Measurements from ENCODE around the gene ILKAP. TPM values are rescaled to one million over a fixed set of nuclear protein-coding genes. Genes with fewer than 3 reads are reported as not detected.

Gene ILKAP
- total and polyA plus RNA-seq, 11 donors, result 12.4 to 41.7 (median 24.0) TPM

GRCh38 chr2:238226698-238227586, 23.4 kb upstream of the ILKAP start:
- Histone ChIP-seq H3K27ac (peak overlapping the region in 1 of 12 donors; percentile 70), H3K4me1 (peaks cover 0 to 27% (median 5%) of the 10 kb centered on the region in 12 donors), H3K36me3 (no peaks in the 10 kb centered on the region), H3K27me3 (no peaks in the 10 kb centered on the region), H3K4me3 (no peak overlapping the region), H3K9me3 (no peaks in the 10 kb centered on the region)
- intact Hi-C loops (cut with DNase I), result no loop called here
- no peak for DNase-seq
- WGBS, 4 donors, result 88 to 93% (median 89%) methylated on average over 7 to 8 of the region's 8 CpGs
- no peak for ATAC-seq
- no peak for TF ChIP-seq CTCF (IDR thresholded peaks at IDR 0.05)
- TF ChIP-seq POLR2A (IDR thresholded peaks at IDR 0.05), result no peak

GRCh38 chr2:238225911-238226697, 22.6 kb upstream of the ILKAP start:
- no peaks in the 10 kb centered on the region for H3K36me3 ChIP-seq
- DNase-seq (peak in 3 of 5 donors; percentile 47 to 62 (median 57)), ATAC-seq (peak in 2 of 4 donors; percentile 23 to 52)
- H3K4me3 ChIP-seq, result no peak overlapping the region
- WGBS, 4 donors, result 68 to 74% (median 70%) methylated on average over 38 of the region's 38 CpGs
- intact Hi-C loops (cut with DNase I), result no loop called here
- H3K27me3 ChIP-seq, result no peaks in the 10 kb centered on the region
- peaks cover 0 to 18% (median 2%) of the 10 kb centered on the region in 12 donors for H3K4me1 ChIP-seq
- peak overlapping the region in 1 of 12 donors; percentile 70 for H3K27ac ChIP-seq
- H3K9me3 ChIP-seq, result no peaks in the 10 kb centered on the region
- no peak for TF ChIP-seq POLR2A (IDR thresholded peaks at IDR 0.05)
- TF ChIP-seq CTCF (IDR thresholded peaks at IDR 0.05), result no peak

DNA sequence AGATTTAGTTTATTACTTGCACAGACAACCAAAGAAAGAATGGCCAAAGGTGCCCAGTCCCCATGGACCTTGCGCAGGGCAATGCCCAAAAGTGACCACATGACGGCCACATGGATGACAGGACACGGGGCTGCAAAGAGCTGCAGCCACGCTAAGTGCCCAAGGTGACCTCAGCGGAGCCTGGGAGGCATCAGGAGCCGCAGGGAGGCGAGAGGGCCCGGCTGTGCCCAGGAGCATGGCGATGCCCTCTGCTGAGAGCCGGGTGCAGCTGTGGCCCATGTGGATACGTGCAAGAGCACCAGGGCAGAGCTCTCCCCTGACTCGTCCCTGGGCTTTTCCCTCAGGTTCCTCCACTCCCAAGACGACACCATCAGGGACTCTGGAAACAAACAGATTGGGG, 21.6 kb upstream of the ILKAP start:
- intact Hi-C loops (cut with DNase I), result no loop called here
- Histone ChIP-seq H3K27me3 (no peaks in the 10 kb centered on the region), H3K9me3 (no peaks in the 10 kb centered on the region), H3K4me1 (peaks cover 0 to 14% (median 0%) of the 10 kb centered on the region in 12 donors), H3K36me3 (no peaks in the 10 kb centered on the region), H3K4me3 (no peak overlapping the region), H3K27ac (no peak overlapping the region)
- TF ChIP-seq POLR2A (IDR thresholded peaks at IDR 0.05), result no peak
- no peak for TF ChIP-seq CTCF (IDR thresholded peaks at IDR 0.05)
- ATAC-seq (peak in 1 of 4 donors; percentile 20), DNase-seq (no peak)
- WGBS, 4 donors, result 89 to 96% (median 95%) methylated on average over 13 of the region's 13 CpGs
